Measurements from ENCODE around the gene MAP3K13. TPM values are rescaled to one million over a fixed set of nuclear protein-coding genes. Genes with fewer than 3 reads are reported as not detected.

The MAP3K13 gene
- total RNA-seq, 1 experiment from 2014 or later = 10.6 TPM

GRCh38 chr3:185341616-185342458 is 21.1 kb upstream of the MAP3K13 start:
- H3K27me3 Mint-ChIP-seq (ENCODE audit: low read depth) = peaks cover 4% of the 10 kb centered on the region
- H3K23me2 ChIP-seq (ENCODE audit: insufficient read length, low read depth, low read length, poor library complexity, severe bottlenecking) = no peaks in the 10 kb centered on the region
- H2BK5ac ChIP-seq (ENCODE audit: insufficient read length, low read length) = no peak overlapping the region
- WGBS (ENCODE audit: extremely low coverage, insufficient read length, low lambda C conversion rate) = no CpG with 5 or more reads among the region's 5 CpGs
- H3K56ac ChIP-seq (ENCODE audit: insufficient read length, low read depth, low read length) = no peak overlapping the region
- peaks cover 5 to 7% of the 10 kb centered on the region in 2 experiments; a peak in 3 of 5 replicates for H3K9me3 Mint-ChIP-seq
- no peaks in the 10 kb centered on the region for H4K20me1 ChIP-seq (ENCODE audit: control insufficient read depth, insufficient read depth, insufficient read length)
- no peak overlapping the region for H3K4me3 Mint-ChIP-seq
- no peak overlapping the region for H3K18ac ChIP-seq (ENCODE audit: insufficient read length, low read depth, low read length)
- H3K27ac Mint-ChIP-seq = no peak overlapping the region; a peak in 1 of 7 replicates
- H3K4me1 ChIP-seq (ENCODE audit: insufficient read depth, low read length) = no peaks in the 10 kb centered on the region
- no peak overlapping the region for H2AFZ ChIP-seq (ENCODE audit: low read length)
- H4K5ac ChIP-seq (ENCODE audit: insufficient read length, low read depth, low read length) = no peak overlapping the region
- H3K23ac ChIP-seq (ENCODE audit: insufficient read length, low read depth, low read length) = no peak overlapping the region
- no peak overlapping the region for H2AK5ac ChIP-seq (ENCODE audit: insufficient read length, low read length)
- H3K9me3 ChIP-seq (ENCODE audit: control insufficient read depth, low read depth, low read length) = no peaks in the 10 kb centered on the region
- H3K9ac ChIP-seq (ENCODE audit: extremely low read depth, insufficient read length, low read length) = no peak overlapping the region
- no peak overlapping the region for H3K14ac ChIP-seq (ENCODE audit: insufficient read depth, low read length)
- TF ChIP-seq CTCF (conservative IDR thresholded peaks at IDR 0.05) = no peak
- no peaks in the 10 kb centered on the region for H3K4me1 Mint-ChIP-seq
- no peak overlapping the region for H4K91ac ChIP-seq (ENCODE audit: insufficient read length, low read depth, low read length)
- no peak overlapping the region for H3K4ac ChIP-seq (ENCODE audit: low read depth, low read length)
- DNase-seq = no peak
- no peak overlapping the region for H3K4me2 ChIP-seq (ENCODE audit: insufficient read depth, insufficient read length, low read length)
- H3T11ph ChIP-seq (ENCODE audit: low read length) = no peak overlapping the region
- no peak overlapping the region for H2BK15ac ChIP-seq (ENCODE audit: low read depth, low read length)
- no peaks in the 10 kb centered on the region; a peak in 1 of 7 replicates for H3K36me3 Mint-ChIP-seq (ENCODE audit: insufficient read depth in 1 of 3, low read depth in 3 of 3)
- no peaks in the 10 kb centered on the region for H3K79me2 ChIP-seq (ENCODE audit: insufficient read depth, low read length)
- no peak overlapping the region for H2BK12ac ChIP-seq (ENCODE audit: insufficient read length, low read depth, low read length)
- no peak overlapping the region for H2BK20ac ChIP-seq (ENCODE audit: low read depth, low read length, poor library complexity, severe bottlenecking)
- H3K27me3 ChIP-seq (ENCODE audit: insufficient read depth, low read length) = no peaks in the 10 kb centered on the region
- H3K79me1 ChIP-seq (ENCODE audit: insufficient read depth, low read depth, low read length, poor library complexity, severe bottlenecking) = no peaks in the 10 kb centered on the region
- H3K27ac ChIP-seq (ENCODE audit: insufficient read length, low read depth, low read length) = no peak overlapping the region
- no peak overlapping the region for H4K8ac ChIP-seq (replicated peaks; ENCODE audit: insufficient read length, low read depth, low read length)
- no peak overlapping the region for H2BK120ac ChIP-seq (ENCODE audit: low read depth, low read length, poor library complexity, severe bottlenecking)

All from H9 (cell line).